Pancreas (tissue), 10 donors: ENCODE results near the gene KCNAB3. TPM values are rescaled to one million over a fixed set of nuclear protein-coding genes. Genes with fewer than 3 reads are reported as not detected.

Experiments
- ATAC-seq, 4 donors: fragments of 200-7000 bp; cut with Tn5 transposase; one replicate each; pipeline versions ENCODE4 v1.8.0 to v1.9.1; 2020; ENCODE audit warnings: mild to moderate bottlenecking in 4 of 4, moderate library complexity in 4 of 4
- DNase-seq, 6 donors: peaks; one replicate each; pipeline ENCODE4 v3.0.0-alpha.2; 2020
- FAIRE-seq: peaks from 2 replicates; lab custom pipeline; 2012; peaks lifted over from hg19 to GRCh38; lab: Jason Lieb, UNC
- H3K27ac ChIP-seq, 4 donors: fragments of 200-600 bp; sonication (generic); 1 replicate in 3 of 4; 2 replicates in 1 of 4; pipeline versions ENCODE4 v1.5.0 to v1.8.0; 2020
- H3K27me3 ChIP-seq, 4 donors: fragments of 200-600 bp; one replicate each; pipeline ENCODE4 v1.8.0; 2021
- H3K36me3 ChIP-seq, 3 donors: fragments of 200-600 bp; sonication (generic) in 1 of 3; one replicate each; pipeline versions ENCODE4 v1.5.0 to v1.8.0; 2020 to 2021
- H3K4me1 ChIP-seq, 3 donors: fragments of 200-600 bp; one replicate each; pipeline ENCODE4 v1.8.0; 2021
- H3K4me3 ChIP-seq, 4 donors: fragments of 200-600 bp; sonication (generic) in 2 of 4; one replicate each; pipeline versions ENCODE4 v1.5.0 to v1.8.0; 2020 to 2021
- H3K9me3 ChIP-seq, 4 donors: fragments of 200-600 bp; one replicate each; pipeline ENCODE4 v1.8.0; 2021
- WGBS, 2 donors: extraction: QIAGEN DNeasy Blood & Tissue Kit; methylation state at CpG; one replicate each; pipeline ENCODE4 v1.1.7; 2013; 5-methylcytosine and 5-hydroxymethylcytosine counted together
- intact Hi-C, 3 donors: fragments of 100-400 bp; cut with DNase I; formaldehyde crosslinking; loops; one replicate each; pipeline versions ENCODE4 v1.11.1 to v1.14.2; 2022
- polyA plus RNA-seq, 2 donors: library from polyadenylated mRNA; stranded (reverse); fragments of 200-250 nt; gene quantifications; one replicate each; pipeline ENCODE4 v1.2.3, GENCODE V29; 2013
- total RNA-seq, 6 donors: library from RNA; stranded (reverse); fragmentation: NEBNext Ultra II Directional in 4 of 6; extraction: Animal tissue kit (Norgen Biotek cat#: 25700) in 4 of 6; gene quantifications; one replicate each; pipeline versions ENCODE4 v1.2.1 to v1.2.4, GENCODE V29; 2021 to 2023
- TF ChIP-seq, protein P1 (sequence below), 4 donors: fragments of 200-600 bp; sonication (generic) in 3 of 4; IDR thresholded peaks; one replicate each; pipeline versions ENCODE4 v1.5.0 to v1.8.0; 2021; ENCODE audit warnings: antibody characterized with exemption in 4 of 4
- donor health status: healthy with polysubstance abuse.
- donor health status: DM: no; HTN: no; CAD: no; lungs with moderate emphysema.
- donor health status: DM: no; HTN: no; CAD: no.
- donor health status: control.
- donor health status: control.
- donor health status: Bipolar disorder and iron deficiency.
- donor health status: DM: yes; HTN: yes; CAD: no.
- donor health status: DM: no; HTN: no; CAD: no.
- donor health status: DM: no; HTN: no; CAD: no.
- donor health status: DM: yes; HTN: yes; CAD: no.

The KCNAB3 gene
- total and polyA plus RNA-seq, 8 donors, result 0.51 to 8.1 (median 1.4) TPM

DNA sequence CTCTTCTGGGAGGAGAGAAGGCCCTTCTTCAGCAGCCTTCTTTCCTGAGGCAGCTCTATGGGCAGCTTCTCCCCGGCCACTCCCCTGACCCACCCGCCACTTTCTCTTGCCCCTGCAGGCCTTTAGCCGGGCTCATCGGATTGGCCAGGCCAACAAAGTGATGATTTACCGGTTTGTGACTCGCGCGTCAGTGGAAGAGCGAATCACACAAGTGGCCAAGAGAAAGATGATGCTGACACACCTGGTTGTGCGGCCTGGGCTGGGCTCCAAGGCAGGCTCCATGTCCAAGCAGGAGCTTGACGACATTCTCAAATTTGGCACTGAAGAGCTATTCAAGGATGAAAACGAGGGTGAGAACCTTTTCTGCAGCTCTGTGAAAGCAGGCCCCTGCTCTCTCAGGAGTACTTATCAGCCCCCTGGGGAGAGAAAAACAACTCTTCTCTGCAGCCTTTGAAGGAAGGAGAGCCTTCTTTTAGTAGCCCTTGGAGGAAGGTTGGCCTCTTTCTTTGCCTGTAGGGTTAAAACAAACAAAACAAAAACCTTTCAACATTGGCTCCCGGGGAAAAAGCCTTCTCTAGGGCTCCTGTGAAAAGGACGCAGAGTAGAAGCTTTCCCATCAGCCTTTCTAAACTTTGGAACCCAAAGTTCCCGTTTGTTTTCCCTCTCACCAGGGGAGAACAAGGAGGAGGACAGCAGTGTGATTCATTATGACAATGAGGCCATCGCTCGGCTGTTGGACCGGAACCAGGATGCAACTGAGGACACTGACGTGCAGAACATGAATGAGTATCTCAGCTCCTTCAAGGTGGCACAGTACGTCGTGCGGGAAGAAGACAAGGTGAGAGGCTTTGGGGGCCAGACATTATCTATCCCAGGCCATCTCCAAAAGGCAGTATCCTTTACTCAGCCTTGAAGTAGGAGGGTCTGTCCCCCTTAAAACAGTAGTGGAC lies 26.2 kb downstream of the KCNAB3 start:
- TF ChIP-seq, protein P1, sequence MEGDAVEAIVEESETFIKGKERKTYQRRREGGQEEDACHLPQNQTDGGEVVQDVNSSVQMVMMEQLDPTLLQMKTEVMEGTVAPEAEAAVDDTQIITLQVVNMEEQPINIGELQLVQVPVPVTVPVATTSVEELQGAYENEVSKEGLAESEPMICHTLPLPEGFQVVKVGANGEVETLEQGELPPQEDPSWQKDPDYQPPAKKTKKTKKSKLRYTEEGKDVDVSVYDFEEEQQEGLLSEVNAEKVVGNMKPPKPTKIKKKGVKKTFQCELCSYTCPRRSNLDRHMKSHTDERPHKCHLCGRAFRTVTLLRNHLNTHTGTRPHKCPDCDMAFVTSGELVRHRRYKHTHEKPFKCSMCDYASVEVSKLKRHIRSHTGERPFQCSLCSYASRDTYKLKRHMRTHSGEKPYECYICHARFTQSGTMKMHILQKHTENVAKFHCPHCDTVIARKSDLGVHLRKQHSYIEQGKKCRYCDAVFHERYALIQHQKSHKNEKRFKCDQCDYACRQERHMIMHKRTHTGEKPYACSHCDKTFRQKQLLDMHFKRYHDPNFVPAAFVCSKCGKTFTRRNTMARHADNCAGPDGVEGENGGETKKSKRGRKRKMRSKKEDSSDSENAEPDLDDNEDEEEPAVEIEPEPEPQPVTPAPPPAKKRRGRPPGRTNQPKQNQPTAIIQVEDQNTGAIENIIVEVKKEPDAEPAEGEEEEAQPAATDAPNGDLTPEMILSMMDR (IDR thresholded peaks at IDR 0.05), result no peak
- intact Hi-C loops, result no loop called here
- H3K9me3 ChIP-seq, result no peaks in the 10 kb centered on the region
- 85% methylated on average over 22 of the region's 22 CpGs for WGBS, 2 donors
- H3K36me3 ChIP-seq, result peaks cover 10 to 68% (median 28%) of the 10 kb centered on the region in 3 donors
- H3K27me3 ChIP-seq, result no peaks in the 10 kb centered on the region
- no peaks in the 10 kb centered on the region for H3K4me1 ChIP-seq
- DNase-seq (no peak), ATAC-seq (no peak), FAIRE-seq (no peak)
- no peak overlapping the region for H3K27ac ChIP-seq
- no peak overlapping the region for H3K4me3 ChIP-seq

DNA sequence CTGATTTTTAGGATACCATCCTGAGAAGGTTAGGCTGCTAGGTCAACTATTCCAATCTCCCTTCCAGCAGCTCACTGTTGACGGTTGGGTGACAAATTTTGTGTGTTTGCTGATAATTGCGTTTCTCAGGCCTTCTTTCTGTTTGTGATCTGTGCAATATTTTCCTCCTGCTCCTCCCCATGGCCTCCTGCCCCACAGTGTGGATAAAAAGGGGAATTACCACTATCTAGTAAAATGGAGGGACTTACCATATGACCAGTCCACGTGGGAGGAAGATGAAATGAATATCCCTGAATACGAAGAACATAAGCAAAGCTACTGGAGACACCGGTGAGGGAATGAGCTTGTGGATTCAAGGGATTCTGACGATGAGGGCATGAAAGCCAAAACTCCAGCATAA lies 31.9 kb downstream of the KCNAB3 start:
- FAIRE-seq, result no peak
- WGBS, 2 donors, result 33 to 34% methylated on average over 6 of the region's 6 CpGs
- Histone ChIP-seq H3K27me3 (no peaks in the 10 kb centered on the region), H3K27ac (no peak overlapping the region), H3K36me3 (peaks cover 13 to 47% (median 29%) of the 10 kb centered on the region in 3 donors), H3K4me1 (peaks cover 0 to 4% (median 0%) of the 10 kb centered on the region in 3 donors), H3K9me3 (no peaks in the 10 kb centered on the region), H3K4me3 (no peak overlapping the region)
- TF ChIP-seq, protein P1 (IDR thresholded peaks at IDR 0.05), result peak in 3 of 4 donors; percentile 7 to 18 (median 18)
- DNase-seq, result no peak
- intact Hi-C loops, result no loop called here
- ATAC-seq, result peak; percentile 75 to 92 (median 90)

GRCh38 chr17:7897090-7897489 lies 32.6 kb downstream of the KCNAB3 start:
- intact Hi-C loops, result no loop called here
- H3K9me3 ChIP-seq, result no peaks in the 10 kb centered on the region
- H3K4me1 ChIP-seq, result peaks cover 0 to 4% (median 0%) of the 10 kb centered on the region in 3 donors
- FAIRE-seq (no peak), DNase-seq (no peak), ATAC-seq (no peak)
- 75 to 80% methylated on average over 13 of the region's 13 CpGs for WGBS, 2 donors
- no peaks in the 10 kb centered on the region for H3K27me3 ChIP-seq
- H3K27ac ChIP-seq, result no peak overlapping the region
- H3K36me3 ChIP-seq, result peaks cover 13 to 47% (median 25%) of the 10 kb centered on the region in 3 donors
- TF ChIP-seq, protein P1 (IDR thresholded peaks at IDR 0.05), result no peak
- no peak overlapping the region for H3K4me3 ChIP-seq

DNA sequence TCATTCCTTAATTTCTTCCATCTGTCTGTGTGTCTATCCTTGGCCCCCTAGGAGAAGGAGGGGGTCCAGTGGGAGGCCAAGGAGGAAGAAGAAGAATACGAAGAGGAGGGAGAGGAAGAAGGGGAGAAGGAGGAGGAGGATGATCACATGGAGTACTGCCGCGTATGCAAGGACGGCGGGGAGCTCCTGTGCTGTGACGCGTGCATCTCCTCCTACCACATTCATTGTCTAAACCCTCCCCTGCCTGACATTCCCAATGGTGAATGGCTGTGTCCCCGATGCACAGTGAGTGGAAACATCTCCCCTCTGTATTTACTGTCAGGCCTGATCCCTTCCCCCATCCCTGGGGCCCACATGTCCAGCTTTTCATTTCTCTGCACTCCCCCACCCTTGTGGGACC lies 34.8 kb downstream of the KCNAB3 start:
- intact Hi-C loops, result no loop called here
- WGBS, 2 donors, result 93 to 95% methylated on average over 8 of the region's 8 CpGs

More for the DNA sequence above, 34.8 kb downstream of the KCNAB3 start:
- ATAC-seq (no peak), FAIRE-seq (no peak), DNase-seq (no peak)
- H3K4me3 ChIP-seq, result no peak overlapping the region
- H3K27ac ChIP-seq, result no peak overlapping the region
- H3K36me3 ChIP-seq, result peaks cover 9 to 38% (median 25%) of the 10 kb centered on the region in 3 donors
- no peaks in the 10 kb centered on the region for H3K27me3 ChIP-seq
- TF ChIP-seq, protein P1 (IDR thresholded peaks at IDR 0.05), result no peak
- no peaks in the 10 kb centered on the region for H3K9me3 ChIP-seq
- H3K4me1 ChIP-seq, result peaks cover 1 to 8% (median 2%) of the 10 kb centered on the region in 3 donors
